DND-41 (cell line): ENCODE data around the gene UBR1.

ENCODE experiments used
- CTCF ChIP-seq: IDR thresholded peaks from 2 replicates; pipeline ENCODE4 v1.5.1; 2012; ENCODE audit warnings: borderline replicate concordance, low read length, moderate library complexity, mild to moderate bottlenecking; ENCODE audit not compliant: poor library complexity, severe bottlenecking; ENCODE audit errors: extremely low read depth
- EZH2 ChIP-seq: IDR thresholded peaks from 3 replicates; pipeline ENCODE4 v1.6.1; 2012; ENCODE audit warnings: borderline replicate concordance, low read depth, mild to moderate bottlenecking, moderate library complexity, low read length, inconsistent platforms; ENCODE audit not compliant: severe bottlenecking

- TF ChIP-seq EZH2, result no peak
- no peak for TF ChIP-seq CTCF
Observed at GRCh38 chr15:43106486-43106829, 620 bp upstream of the UBR1 start.
